ENCODE results near the gene FBXO28. TPM values are rescaled to one million over a fixed set of nuclear protein-coding genes. Genes with fewer than 3 reads are reported as not detected.

Gene FBXO28
- total RNA-seq, 2 experiments from 2014 or later: 25.5 to 30.6 TPM

DNA sequence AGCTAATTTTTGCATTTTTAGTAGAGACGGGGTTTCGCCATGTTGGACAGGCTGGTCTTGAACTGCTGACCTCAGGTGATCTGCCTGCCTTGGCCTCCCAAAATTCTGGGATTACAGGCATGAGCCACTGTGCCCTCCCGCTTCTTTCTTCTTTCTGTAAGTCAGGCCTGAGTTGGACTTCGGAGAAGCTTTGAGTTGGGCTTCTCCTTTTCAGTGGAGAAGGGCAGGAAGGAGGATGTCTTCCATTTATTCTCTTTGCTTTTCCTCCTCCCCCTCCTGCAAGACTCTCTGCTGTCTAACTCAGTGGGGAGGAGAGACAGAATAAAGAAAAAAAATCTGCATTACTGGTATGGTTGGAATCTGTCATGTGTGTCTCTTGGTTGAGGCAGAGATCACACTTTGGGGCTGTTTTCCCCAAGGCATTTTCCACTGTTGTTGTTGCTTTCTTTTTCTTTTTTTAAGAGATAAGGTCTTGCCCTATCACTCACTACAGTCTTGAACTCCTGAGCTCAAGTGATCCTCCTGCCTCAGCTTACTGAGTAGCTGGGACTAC, 55.9 kb downstream of the FBXO28 start:
- CTCF ChIA-PET: interaction anchor here (0.8 to 2.6 kb wide), 6 partner anchors 9 to 163 kb away, joined by 3 to 10 read pairs (median 8); no protein-coding TSS in a partner anchor
- Mint-ChIP-seq H3K36me3 (ENCODE audit: low read depth) (peaks cover 14% of the 10 kb centered on the region), H3K4me1 (peaks cover 31% of the 10 kb centered on the region), H3K27ac (peak overlapping the region; percentile 63), H3K4me3 (no peak overlapping the region), H3K27me3 (peaks cover 2% of the 10 kb centered on the region), H3K9me3 (peaks cover 12% of the 10 kb centered on the region)
- POLR2A ChIA-PET: interaction anchor here (0.7 to 3.5 kb wide), 8 partner anchors 9 to 164 kb away, joined by 3 to 48 read pairs (median 4); partner anchors contain the start of gene DEGS1
- DNase-seq: no peak

GRCh38 chr1:224170343-224170742, 56.4 kb downstream of the FBXO28 start:
- Mint-ChIP-seq H3K36me3 (ENCODE audit: low read depth) (peaks cover 14% of the 10 kb centered on the region), H3K27ac (peak overlapping the region; percentile 63), H3K4me3 (no peak overlapping the region), H3K27me3 (peaks cover 2% of the 10 kb centered on the region), H3K9me3 (peaks cover 12% of the 10 kb centered on the region), H3K4me1 (peaks cover 31% of the 10 kb centered on the region)
- ChIA-PET CTCF (interaction anchor here (0.8 to 2.6 kb wide), 3 partner anchors 9 to 163 kb away, joined by 3 to 10 read pairs (median 9); no protein-coding TSS in a partner anchor), POLR2A (interaction anchor here (0.8 to 3.5 kb wide), 4 partner anchors 9 to 163 kb away, joined by 3 to 48 read pairs (median 6); partner anchors contain the start of gene DEGS1)
- DNase-seq: no peak

DNA sequence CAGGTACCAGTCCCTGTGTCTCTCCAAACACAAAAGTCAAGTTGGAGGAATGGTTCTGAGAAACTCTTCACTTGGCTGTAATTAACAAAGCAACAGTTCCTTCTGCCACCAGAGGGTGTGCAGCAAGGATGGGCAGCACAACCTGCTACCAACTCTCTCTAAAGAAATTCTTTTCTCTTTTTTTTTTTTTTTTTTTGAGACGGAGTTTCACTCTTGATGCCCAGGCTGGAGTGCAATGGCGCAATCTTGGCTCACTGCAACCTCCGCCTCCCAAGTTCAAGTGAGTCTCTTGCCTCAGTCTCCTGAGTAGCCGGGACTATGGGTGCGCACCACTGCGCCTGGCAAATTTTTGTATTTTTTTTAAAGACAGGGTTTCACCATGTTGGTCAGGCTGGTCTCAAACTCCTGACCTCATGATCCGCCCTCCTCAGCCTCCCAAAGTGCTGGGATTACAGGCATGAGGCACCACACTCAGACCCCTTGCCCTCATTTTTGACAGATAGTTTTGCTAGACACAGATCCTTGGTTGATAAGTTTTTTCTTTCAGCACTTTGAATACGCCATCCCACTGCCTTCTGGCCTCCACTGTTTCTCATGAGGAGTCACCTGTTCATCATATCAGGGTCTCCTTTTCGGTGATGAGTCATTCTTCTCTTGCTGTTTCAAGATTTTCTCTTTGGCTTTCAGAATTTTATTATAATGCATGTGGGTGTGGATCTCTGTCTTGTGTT, 57.0 kb downstream of the FBXO28 start:
- peak overlapping the region; percentile 18 for H3K27ac Mint-ChIP-seq
- POLR2A ChIA-PET: interaction anchor here (1.0 to 3.5 kb wide), 3 partner anchors 8 to 163 kb away, joined by 4 to 48 read pairs (median 9); partner anchors contain the start of gene DEGS1
- H3K36me3 Mint-ChIP-seq (ENCODE audit: low read depth): peaks cover 14% of the 10 kb centered on the region
- H3K27me3 Mint-ChIP-seq: peaks cover 2% of the 10 kb centered on the region
- H3K4me3 Mint-ChIP-seq: no peak overlapping the region
- peak; percentile 33 for DNase-seq
- H3K4me1 Mint-ChIP-seq: peaks cover 31% of the 10 kb centered on the region
- H3K9me3 Mint-ChIP-seq: peaks cover 12% of the 10 kb centered on the region
- CTCF ChIA-PET: interaction anchor here (0.8 to 2.6 kb wide), 3 partner anchors 8 to 162 kb away, joined by 3 to 10 read pairs (median 9); no protein-coding TSS in a partner anchor

GRCh38 chr1:224172229-224172628, 58.3 kb downstream of the FBXO28 start:
- no peak overlapping the region for H3K27ac Mint-ChIP-seq
- CTCF ChIA-PET: interaction anchor here (0.7 kb wide), 1 partner anchor 85 kb away, joined by 3 read pairs; no protein-coding TSS in a partner anchor
- peaks cover 12% of the 10 kb centered on the region for H3K9me3 Mint-ChIP-seq
- peaks cover 2% of the 10 kb centered on the region for H3K27me3 Mint-ChIP-seq
- POLR2A ChIA-PET: interaction anchor here (2.4 kb wide), 1 partner anchor 10 kb away, joined by 11 read pairs; the partner anchor contains the start of gene DEGS1
- no peak for DNase-seq
- H3K4me1 Mint-ChIP-seq: peaks cover 29% of the 10 kb centered on the region
- H3K36me3 Mint-ChIP-seq (ENCODE audit: low read depth): peaks cover 14% of the 10 kb centered on the region
- no peak overlapping the region for H3K4me3 Mint-ChIP-seq

- peaks cover 2% of the 10 kb centered on the region for H3K27me3 Mint-ChIP-seq
- peaks cover 12% of the 10 kb centered on the region for H3K9me3 Mint-ChIP-seq
- no peak overlapping the region for H3K4me3 Mint-ChIP-seq
- POLR2A ChIA-PET: interaction anchor here (2.4 kb wide), 1 partner anchor 9 kb away, joined by 11 read pairs; the partner anchor contains the start of gene DEGS1
- CTCF ChIA-PET: no interaction called here
- no peak for DNase-seq
- H3K4me1 Mint-ChIP-seq: peaks cover 28% of the 10 kb centered on the region
- H3K27ac Mint-ChIP-seq: no peak overlapping the region
- peaks cover 14% of the 10 kb centered on the region for H3K36me3 Mint-ChIP-seq (ENCODE audit: low read depth)
These were observed 59.6 kb downstream of the FBXO28 start for GRCh38 chr1:224173523-224173922.

DNA sequence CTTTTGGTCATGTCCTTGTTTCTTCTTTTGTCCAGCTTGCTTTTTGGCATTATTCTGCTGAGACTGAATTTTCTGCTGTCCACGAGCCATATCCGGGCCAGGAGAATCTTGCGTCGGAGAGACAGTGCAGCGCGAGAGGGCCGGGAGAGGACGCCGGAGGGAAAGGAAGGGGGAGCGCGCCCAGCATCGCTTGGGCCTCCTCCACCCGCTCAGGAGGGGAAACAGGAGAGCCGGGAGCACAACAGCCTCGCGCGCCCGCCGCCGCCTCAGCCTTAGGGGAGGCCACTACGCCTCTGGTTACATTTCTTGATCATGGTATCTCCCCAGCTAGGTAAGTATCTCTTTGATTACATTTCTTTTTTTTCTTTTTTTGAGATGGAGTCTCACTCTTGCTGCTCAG, 61.7 kb downstream of the FBXO28 start:
- Mint-ChIP-seq H3K9me3 (peaks cover 9% of the 10 kb centered on the region), H3K27me3 (peaks cover 2% of the 10 kb centered on the region), H3K4me1 (peaks cover 7% of the 10 kb centered on the region), H3K4me3 (no peak overlapping the region), H3K36me3 (ENCODE audit: low read depth) (peaks cover 9% of the 10 kb centered on the region), H3K27ac (peak overlapping the region; percentile 40)
- DNase-seq: peak; percentile 54
- ChIA-PET POLR2A (no interaction called here), CTCF (no interaction called here)

GRCh38 chr1:224177356-224177999, 63.6 kb downstream of the FBXO28 start:
- ChIA-PET CTCF (interaction anchor here (1.2 to 2.5 kb wide), 3 partner anchors 8 to 156 kb away, joined by 4 to 10 read pairs (median 6); no protein-coding TSS in a partner anchor), POLR2A (no interaction called here)
- Mint-ChIP-seq H3K4me3 (no peak overlapping the region), H3K27ac (no peak overlapping the region), H3K4me1 (peaks cover 13% of the 10 kb centered on the region), H3K9me3 (no peaks in the 10 kb centered on the region), H3K27me3 (no peaks in the 10 kb centered on the region), H3K36me3 (ENCODE audit: low read depth) (no peaks in the 10 kb centered on the region)
- DNase-seq: no peak

- Mint-ChIP-seq H3K36me3 (ENCODE audit: low read depth) (peaks cover under 1% of the 10 kb centered on the region), H3K9me3 (no peaks in the 10 kb centered on the region), H3K27me3 (no peaks in the 10 kb centered on the region), H3K4me3 (no peak overlapping the region), H3K4me1 (peaks cover 15% of the 10 kb centered on the region), H3K27ac (no peak overlapping the region)
- no peak for DNase-seq
- POLR2A ChIA-PET: interaction anchor here (1.4 to 2.0 kb wide), 2 partner anchors 9 to 67 kb away, joined by 3 to 9 read pairs; no protein-coding TSS in a partner anchor
- CTCF ChIA-PET: interaction anchor here (0.6 to 2.5 kb wide), 3 partner anchors 9 to 280 kb away, joined by 3 to 10 read pairs (median 6); no protein-coding TSS in a partner anchor
These were observed 65.0 kb downstream of the FBXO28 start for GRCh38 chr1:224178894-224179293.

GRCh38 chr1:224180783-224181452, 67.0 kb downstream of the FBXO28 start:
- Mint-ChIP-seq H3K9me3 (no peaks in the 10 kb centered on the region), H3K27ac (peak overlapping the region; percentile 90), H3K4me3 (no peak overlapping the region), H3K4me1 (peaks cover 33% of the 10 kb centered on the region), H3K36me3 (ENCODE audit: low read depth) (peaks cover 21% of the 10 kb centered on the region), H3K27me3 (no peaks in the 10 kb centered on the region)
- ChIA-PET POLR2A (interaction anchor here (3.0 to 4.5 kb wide), 2 partner anchors 11 to 12 kb away, joined by 41 to 48 read pairs; no protein-coding TSS in a partner anchor), CTCF (interaction anchor here (0.8 kb wide), 1 partner anchor 28 kb away, joined by 6 read pairs; no protein-coding TSS in a partner anchor)
- no peak for DNase-seq

DNA sequence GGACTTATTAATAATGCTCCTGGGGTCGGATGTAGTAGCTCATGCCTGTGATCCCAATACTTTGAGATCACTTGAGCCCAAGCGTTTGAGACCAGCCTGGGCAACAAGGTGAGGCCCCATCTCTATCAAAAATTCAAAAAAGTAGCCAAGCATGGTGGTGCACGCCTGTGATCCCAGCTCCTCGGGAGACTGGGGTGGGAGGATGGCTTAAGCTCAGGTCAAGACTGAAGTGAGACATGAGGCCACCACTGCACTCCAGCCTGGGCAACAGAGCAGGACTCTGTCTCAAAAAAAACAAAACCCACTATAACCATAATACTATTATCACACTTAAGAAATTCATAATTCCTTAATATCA, 67.5 kb downstream of the FBXO28 start:
- peaks cover 38% of the 10 kb centered on the region for H3K4me1 Mint-ChIP-seq
- peaks cover 25% of the 10 kb centered on the region for H3K36me3 Mint-ChIP-seq (ENCODE audit: low read depth)
- ChIA-PET CTCF (interaction anchor here (0.8 kb wide), 1 partner anchor 29 kb away, joined by 6 read pairs; no protein-coding TSS in a partner anchor), POLR2A (interaction anchor here (1.2 to 4.5 kb wide), 12 partner anchors 8 to 250 kb away, joined by 3 to 48 read pairs (median 8); partner anchors contain the start of gene NVL)
- H3K4me3 Mint-ChIP-seq: peak overlapping the region; percentile 72
- H3K27me3 Mint-ChIP-seq: no peaks in the 10 kb centered on the region
- DNase-seq: no peak
- H3K27ac Mint-ChIP-seq: peak overlapping the region; percentile 90
- no peaks in the 10 kb centered on the region for H3K9me3 Mint-ChIP-seq

- H3K4me3 Mint-ChIP-seq: peak overlapping the region; percentile 72
- POLR2A ChIA-PET: interaction anchor here (0.7 to 4.5 kb wide), 33 partner anchors 9 to 466 kb away, joined by 3 to 48 read pairs (median 4); partner anchors contain the start of genes FBXO28, NVL and WDR26
These were observed 68.3 kb downstream of the FBXO28 start for GRCh38 chr1:224182057-224182865.

More at GRCh38 chr1:224182057-224182865, 68.3 kb downstream of the FBXO28 start:
- peaks cover 44% of the 10 kb centered on the region for H3K4me1 Mint-ChIP-seq
- H3K27ac Mint-ChIP-seq: peak overlapping the region; percentile 90
- DNase-seq: peak; percentile 59
- CTCF ChIA-PET: interaction anchor here (0.8 to 3.3 kb wide), 8 partner anchors 11 to 275 kb away, joined by 3 to 16 read pairs (median 3); partner anchors contain the start of genes FBXO28 and NVL
- peaks cover 31% of the 10 kb centered on the region for H3K36me3 Mint-ChIP-seq (ENCODE audit: low read depth)
- H3K9me3 Mint-ChIP-seq: no peaks in the 10 kb centered on the region
- no peaks in the 10 kb centered on the region for H3K27me3 Mint-ChIP-seq
